RWPE2 (cell line): ENCODE results near the gene DCPS.
"Not testable (repeated sequence)": the region's sequence is repeated elsewhere in the genome, so short reads cannot be mapped to it uniquely, and the experiment has no call there.

Experiments used
- ATAC-seq: fragments of 200-7000 bp; cut with Tn5 transposase; 3 replicates; pipeline ENCODE4 v1.9.1; 2021; ENCODE audit warnings: low read depth
- DNase-seq: peaks from one replicate; pipeline ENCODE4 v3.0.0-alpha.2; 2020; ENCODE audit warnings: low spot score
- H3K27ac ChIP-seq: fragments of 450-650 bp; 2 replicates; pipeline ENCODE4 v1.5.1; 2017; ENCODE audit warnings: mild to moderate bottlenecking; ENCODE audit not compliant: poor library complexity, severe bottlenecking
- H3K27me3 ChIP-seq: fragments of 250-450 bp; sonication (Bioruptor Pico); 2 replicates; pipeline ENCODE4 v1.5.1; 2021; ENCODE audit warnings: mild to moderate bottlenecking, moderate library complexity; ENCODE audit not compliant: insufficient read depth, poor library complexity, severe bottlenecking
- H3K36me3 ChIP-seq: fragments of 250-450 bp; sonication (Bioruptor Pico); 2 replicates; pipeline ENCODE4 v1.5.1; 2020; ENCODE audit warnings: low read depth, mild to moderate bottlenecking, moderate library complexity
- H3K4me1 ChIP-seq: fragments of 250-450 bp; sonication (Bioruptor Pico); 2 replicates; pipeline ENCODE4 v1.5.1; 2021; ENCODE audit warnings: mild to moderate bottlenecking, moderate library complexity; ENCODE audit not compliant: insufficient read depth, poor library complexity, severe bottlenecking
- H3K4me3 ChIP-seq: fragments of 250-450 bp; sonication (Bioruptor Pico); 2 replicates; pipeline ENCODE4 v1.5.1; 2021; ENCODE audit warnings: mild to moderate bottlenecking, moderate library complexity; ENCODE audit not compliant: severe bottlenecking
- H3K9me3 ChIP-seq: fragments of 250-450 bp; sonication (Bioruptor Pico); 2 replicates; pipeline ENCODE4 v1.5.1; 2021; ENCODE audit warnings: mild to moderate bottlenecking, moderate library complexity; ENCODE audit not compliant: severe bottlenecking
- CTCF ChIP-seq: fragments of 450-650 bp; IDR thresholded peaks from one replicate; pipeline ENCODE4 v1.5.1; 2017; ENCODE audit warnings: mild to moderate bottlenecking, moderate library complexity; ENCODE audit not compliant: poor library complexity, severe bottlenecking

DCPS gene

DNA sequence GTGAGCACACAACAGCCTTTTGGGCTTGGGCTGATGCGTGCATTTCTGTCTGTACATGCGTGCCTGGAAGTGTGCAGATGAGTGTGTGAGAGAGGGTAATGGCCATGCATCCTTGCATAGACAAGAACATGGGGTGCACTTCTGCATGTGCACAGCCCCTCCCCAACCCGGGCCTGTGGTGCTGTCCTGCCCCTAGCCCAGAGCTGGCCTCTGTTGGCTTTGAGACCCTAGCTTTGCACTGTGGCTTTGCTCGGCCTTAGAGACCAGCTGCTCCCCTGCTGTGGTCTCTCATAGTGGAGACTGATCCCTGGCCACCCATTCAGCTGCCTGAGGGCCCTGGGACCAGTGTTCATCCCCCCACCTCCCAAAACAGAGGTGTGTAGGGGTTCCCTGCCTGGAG is 77.0 kb downstream of the DCPS start:
- H3K4me1 ChIP-seq, result peaks cover 16% of the 10 kb centered on the region
- no peak for TF ChIP-seq CTCF
- DNase-seq (no peak), ATAC-seq (no peak)
- H3K36me3 ChIP-seq, result no peaks in the 10 kb centered on the region
- no peak overlapping the region for H3K27ac ChIP-seq
- H3K9me3 ChIP-seq, result no peaks in the 10 kb centered on the region
- no peak overlapping the region for H3K4me3 ChIP-seq
- no peaks in the 10 kb centered on the region for H3K27me3 ChIP-seq

DNA sequence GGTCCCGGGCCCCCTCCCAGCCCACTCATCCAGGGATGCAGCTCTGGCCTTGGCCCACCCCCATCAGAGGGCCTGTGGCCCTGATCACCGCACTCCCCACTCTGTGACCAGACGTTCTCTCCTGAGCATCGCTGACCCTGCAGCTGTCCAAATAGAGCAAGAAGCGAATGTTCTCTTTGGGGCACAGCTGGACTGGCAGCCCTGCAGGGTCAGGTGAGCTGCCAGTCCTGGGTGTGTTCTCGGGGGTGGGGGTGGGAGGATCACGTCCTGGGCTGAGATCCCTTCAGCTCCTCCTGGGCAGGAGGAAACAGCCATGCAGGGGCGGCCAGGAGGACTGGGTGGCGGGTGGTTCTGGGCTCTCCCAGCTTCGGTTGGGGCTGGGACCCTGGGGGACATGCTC is 78.1 kb downstream of the DCPS start:
- H3K36me3 ChIP-seq, H3K9me3 ChIP-seq, DNase-seq, H3K27me3 ChIP-seq, H3K27ac ChIP-seq, H3K4me3 ChIP-seq: not testable (repeated sequence)
- peaks cover 17% of the 10 kb centered on the region for H3K4me1 ChIP-seq
- peak; percentile 14; the same call in 1 of the 3 replicates for ATAC-seq

GRCh38 chr11:126382641-126383040 is 78.8 kb downstream of the DCPS start:
- peaks cover 24% of the 10 kb centered on the region for H3K4me1 ChIP-seq
- H3K27me3 ChIP-seq, H3K27ac ChIP-seq, ATAC-seq, DNase-seq, H3K36me3 ChIP-seq, H3K4me3 ChIP-seq, H3K9me3 ChIP-seq: not testable (repeated sequence)

- H3K9me3 ChIP-seq, result no peaks in the 10 kb centered on the region
- H3K4me1 ChIP-seq, result peaks cover 30% of the 10 kb centered on the region
- H3K27ac ChIP-seq, result peak overlapping the region; percentile 65
- no peak for TF ChIP-seq CTCF
- H3K27me3 ChIP-seq, result no peaks in the 10 kb centered on the region
- DNase-seq (no peak), ATAC-seq (no peak)
- H3K4me3 ChIP-seq, result no peak overlapping the region
- no peaks in the 10 kb centered on the region for H3K36me3 ChIP-seq
Measured at GRCh38 chr11:126383339-126384335, 79.8 kb downstream of the DCPS start.

- Histone ChIP-seq H3K9me3 (no peaks in the 10 kb centered on the region), H3K27ac (peak overlapping the region; percentile 65), H3K27me3 (no peaks in the 10 kb centered on the region), H3K36me3 (no peaks in the 10 kb centered on the region), H3K4me1 (peaks cover 30% of the 10 kb centered on the region), H3K4me3 (no peak overlapping the region)
- no peak for TF ChIP-seq CTCF
- ATAC-seq, result 0 out of 3 replicates have a peak, but pooled peaks have one; percentile 16
- DNase-seq, result no peak
Measured at GRCh38 chr11:126384449-126385070, 80.7 kb downstream of the DCPS start.
